Fibroblast of pulmonary artery (primary cell): Measurements from ENCODE around the gene LY86.

Source experiments
- DNase-seq: peaks from one replicate; pipeline ENCODE4 v3.0.0-alpha.2; 2010; ENCODE audit warnings: low read depth
- H3K4me3 ChIP-seq: replicated peaks from 2 replicates; pipeline ENCODE4 v1.5.1; 2011; ENCODE audit warnings: low read depth, mild to moderate bottlenecking, control low read depth, low read length, moderate library complexity
- TF ChIP-seq, protein P1 (sequence below): IDR thresholded peaks from 2 replicates; pipeline ENCODE4 v1.5.1; 2011; ENCODE audit warnings: mild to moderate bottlenecking, control low read depth, low read length, inconsistent platforms; ENCODE audit errors: missing control alignments

Gene LY86

GRCh38 chr6:6547110-6547879 lies 41.2 kb upstream of the LY86 start:
- DNase-seq = peak; percentile 88
- TF ChIP-seq, protein P1, sequence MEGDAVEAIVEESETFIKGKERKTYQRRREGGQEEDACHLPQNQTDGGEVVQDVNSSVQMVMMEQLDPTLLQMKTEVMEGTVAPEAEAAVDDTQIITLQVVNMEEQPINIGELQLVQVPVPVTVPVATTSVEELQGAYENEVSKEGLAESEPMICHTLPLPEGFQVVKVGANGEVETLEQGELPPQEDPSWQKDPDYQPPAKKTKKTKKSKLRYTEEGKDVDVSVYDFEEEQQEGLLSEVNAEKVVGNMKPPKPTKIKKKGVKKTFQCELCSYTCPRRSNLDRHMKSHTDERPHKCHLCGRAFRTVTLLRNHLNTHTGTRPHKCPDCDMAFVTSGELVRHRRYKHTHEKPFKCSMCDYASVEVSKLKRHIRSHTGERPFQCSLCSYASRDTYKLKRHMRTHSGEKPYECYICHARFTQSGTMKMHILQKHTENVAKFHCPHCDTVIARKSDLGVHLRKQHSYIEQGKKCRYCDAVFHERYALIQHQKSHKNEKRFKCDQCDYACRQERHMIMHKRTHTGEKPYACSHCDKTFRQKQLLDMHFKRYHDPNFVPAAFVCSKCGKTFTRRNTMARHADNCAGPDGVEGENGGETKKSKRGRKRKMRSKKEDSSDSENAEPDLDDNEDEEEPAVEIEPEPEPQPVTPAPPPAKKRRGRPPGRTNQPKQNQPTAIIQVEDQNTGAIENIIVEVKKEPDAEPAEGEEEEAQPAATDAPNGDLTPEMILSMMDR = peak; percentile 89

GRCh38 chr6:6556161-6556737 lies 32.3 kb upstream of the LY86 start:
- H3K4me3 ChIP-seq = no peak overlapping the region
- TF ChIP-seq, protein P1 = no peak
- peak; percentile 5 for DNase-seq

More at GRCh38 chr6:6547110-6547879, 41.2 kb upstream of the LY86 start:
- peak overlapping the region; percentile 42 for H3K4me3 ChIP-seq

GRCh38 chr6:6556738-6557503 lies 31.6 kb upstream of the LY86 start:
- TF ChIP-seq, protein P1 = peak; percentile 81
- H3K4me3 ChIP-seq = no peak overlapping the region
- DNase-seq = peak; percentile 49

GRCh38 chr6:6557504-6557839 lies 31.0 kb upstream of the LY86 start:
- TF ChIP-seq, protein P1 = no peak
- no peak overlapping the region for H3K4me3 ChIP-seq
- DNase-seq = no peak

DNA sequence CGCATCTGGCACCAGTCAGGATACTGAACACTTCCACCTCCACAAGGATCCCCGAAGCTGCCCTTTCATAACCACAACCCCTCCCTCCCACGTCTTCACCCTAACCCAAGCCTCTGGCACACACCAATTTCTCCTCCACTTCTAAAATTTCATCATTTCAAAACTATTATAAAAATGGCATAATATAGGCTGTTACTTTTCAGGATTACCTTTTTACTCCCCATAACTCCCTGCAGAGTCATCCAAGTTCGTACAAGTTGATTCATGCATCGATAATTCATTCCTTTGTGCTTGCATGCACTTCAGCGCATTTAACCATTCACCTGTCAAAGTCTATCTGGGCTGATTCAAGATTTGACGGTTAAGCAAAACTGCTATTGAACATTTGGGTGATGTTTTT lies 30.6 kb upstream of the LY86 start:
- TF ChIP-seq, protein P1 = no peak
- no peak for DNase-seq
- no peak overlapping the region for H3K4me3 ChIP-seq

- DNase-seq = no peak
- H3K4me3 ChIP-seq = no peak overlapping the region
- TF ChIP-seq, protein P1 = no peak
Observed at GRCh38 chr6:6559994-6560570, 28.4 kb upstream of the LY86 start.
